ENCODE results near the gene SFT2D1. TPM values are rescaled to one million over a fixed set of nuclear protein-coding genes. Genes with fewer than 3 reads are reported as not detected.

SFT2D1 gene
- total RNA-seq, 1 experiment from 2014 or later, result 40.2 TPM

DNA sequence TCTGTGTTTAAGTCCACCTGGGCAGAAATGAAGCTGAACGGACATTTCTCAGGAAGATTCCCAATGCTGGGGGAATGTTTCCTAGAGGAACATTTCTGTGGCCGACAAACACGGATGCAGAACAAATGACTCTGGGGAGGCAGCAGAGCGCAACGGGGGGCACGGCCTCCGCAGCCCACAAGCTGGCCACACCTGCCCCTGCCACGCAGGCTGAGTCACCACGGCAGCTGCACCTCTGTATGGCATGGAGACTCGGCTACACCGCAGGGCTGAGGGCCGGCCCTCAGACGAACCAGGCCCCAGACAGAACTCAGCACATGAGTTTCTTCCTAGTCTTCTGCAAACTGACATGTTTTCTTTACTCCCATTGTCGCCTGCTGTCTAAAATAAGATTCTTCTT is 24.1 kb downstream of the SFT2D1 start:
- Histone ChIP-seq H2BK15ac (ENCODE audit: low read depth, low read length) (no peak overlapping the region), H3T11ph (ENCODE audit: low read length) (no peak overlapping the region), H3K9me3 (ENCODE audit: control insufficient read depth, low read depth, low read length) (no peaks in the 10 kb centered on the region), H3K27me3 (ENCODE audit: insufficient read depth, low read length) (no peaks in the 10 kb centered on the region), H4K8ac (replicated peaks; ENCODE audit: insufficient read length, low read depth, low read length) (no peak overlapping the region), H2BK5ac (ENCODE audit: insufficient read length, low read length) (no peak overlapping the region), H3K9ac (ENCODE audit: extremely low read depth, insufficient read length, low read length) (no peak overlapping the region), H3K23me2 (ENCODE audit: insufficient read length, low read depth, low read length, poor library complexity, severe bottlenecking) (no peaks in the 10 kb centered on the region), H3K4me2 (ENCODE audit: insufficient read depth, insufficient read length, low read length) (no peak overlapping the region), H3K56ac (ENCODE audit: insufficient read length, low read depth, low read length) (no peak overlapping the region), H4K5ac (ENCODE audit: insufficient read length, low read depth, low read length) (no peak overlapping the region), H3K79me2 (ENCODE audit: insufficient read depth, low read length) (no peaks in the 10 kb centered on the region), H2BK12ac (ENCODE audit: insufficient read length, low read depth, low read length) (no peak overlapping the region), H3K27ac (ENCODE audit: insufficient read length, low read depth, low read length) (no peak overlapping the region), H2AK5ac (ENCODE audit: insufficient read length, low read length) (no peak overlapping the region), H3K18ac (ENCODE audit: insufficient read length, low read depth, low read length) (no peak overlapping the region), H3K4me1 (ENCODE audit: insufficient read depth, low read length) (no peaks in the 10 kb centered on the region; the same call in 1 of the 2 replicates), H3K14ac (ENCODE audit: insufficient read depth, low read length) (no peak overlapping the region; the same call in 1 of the 2 replicates), H3K23ac (ENCODE audit: insufficient read length, low read depth, low read length) (no peak overlapping the region), H3K4ac (ENCODE audit: low read depth, low read length) (no peak overlapping the region), H2BK120ac (ENCODE audit: low read depth, low read length, poor library complexity, severe bottlenecking) (no peak overlapping the region), H2AFZ (ENCODE audit: low read length) (no peak overlapping the region), H3K79me1 (ENCODE audit: insufficient read depth, low read depth, low read length, poor library complexity, severe bottlenecking) (no peaks in the 10 kb centered on the region), H4K20me1 (ENCODE audit: control insufficient read depth, insufficient read depth, insufficient read length) (no peaks in the 10 kb centered on the region), H4K91ac (ENCODE audit: insufficient read length, low read depth, low read length) (no peak overlapping the region), H2BK20ac (ENCODE audit: low read depth, low read length, poor library complexity, severe bottlenecking) (no peak overlapping the region)
- no peak for DNase-seq
- no peak overlapping the region for H3K4me3 Mint-ChIP-seq
- no CpG with 5 or more reads among the region's 14 CpGs for WGBS (ENCODE audit: extremely low coverage, insufficient read length, low lambda C conversion rate)
- H3K4me1 Mint-ChIP-seq, result peaks cover 3 to 20% of the 10 kb centered on the region in 2 experiments; a peak in 3 of 4 replicates
- no peaks in the 10 kb centered on the region; the same call in 1 of the 2 replicates for H3K27me3 Mint-ChIP-seq (ENCODE audit: low read depth)
- peaks cover under 1 to 25% (median 6%) of the 10 kb centered on the region in 3 experiments; a peak in 5 of 7 replicates for H3K36me3 Mint-ChIP-seq (ENCODE audit: insufficient read depth in 1 of 3, low read depth in 3 of 3)
- H3K27ac Mint-ChIP-seq, result peak overlapping the region in 2 of 3 experiments; percentile 22 to 34; a peak in 3 of 7 replicates
- no peaks in the 10 kb centered on the region; a peak in 1 of 5 replicates for H3K9me3 Mint-ChIP-seq
- TF ChIP-seq CTCF (conservative IDR thresholded peaks at IDR 0.05), result no peak
